Measurements from ENCODE around the gene BNIP1.
"Not testable (repeated sequence)": the region's sequence is repeated elsewhere in the genome, so short reads cannot be mapped to it uniquely, and the experiment has no call there.

Gene BNIP1

DNA sequence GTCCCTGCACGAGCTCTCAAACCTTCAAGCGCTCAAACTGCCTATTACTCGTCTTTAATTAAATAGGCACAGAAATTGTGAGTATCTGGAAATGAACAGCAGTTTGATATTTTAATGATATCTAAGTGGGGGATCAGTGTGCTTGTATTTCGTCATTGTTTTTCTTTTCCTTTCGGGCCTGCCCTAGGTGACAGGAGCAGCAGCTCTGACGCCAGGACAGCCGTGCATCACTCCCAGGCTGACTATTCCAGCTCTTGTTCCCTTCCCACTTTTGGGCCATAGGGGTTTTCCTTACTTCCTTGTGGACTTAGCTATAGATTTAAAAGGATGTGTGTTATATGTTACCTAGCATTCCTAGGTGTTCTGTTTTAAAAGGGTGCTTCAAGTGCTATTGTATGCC is 9.5 kb downstream of the BNIP1 start:
- DNase-seq (ENCODE audit: low spot score in 2 of 2) (no peak), ATAC-seq (no peak)
- H3K4me3 Mint-ChIP-seq, result no peak overlapping the region
- H3K36me3 Mint-ChIP-seq, result peaks cover 96% of the 10 kb centered on the region
- H3K9me3 Mint-ChIP-seq, result no peaks in the 10 kb centered on the region
- peak overlapping the region; percentile 37 for H3K27ac Mint-ChIP-seq
- H3K4me1 Mint-ChIP-seq, result no peaks in the 10 kb centered on the region

- not testable (repeated sequence) for H3K4me3 Mint-ChIP-seq; H3K4me1 Mint-ChIP-seq; H3K9me3 Mint-ChIP-seq; H3K27ac Mint-ChIP-seq; ATAC-seq; DNase-seq (ENCODE audit: low spot score in 2 of 2)
- peaks cover 100% of the 10 kb centered on the region for H3K36me3 Mint-ChIP-seq
These were observed 10.3 kb downstream of the BNIP1 start for GRCh38 chr5:173154619-173155018.

DNA sequence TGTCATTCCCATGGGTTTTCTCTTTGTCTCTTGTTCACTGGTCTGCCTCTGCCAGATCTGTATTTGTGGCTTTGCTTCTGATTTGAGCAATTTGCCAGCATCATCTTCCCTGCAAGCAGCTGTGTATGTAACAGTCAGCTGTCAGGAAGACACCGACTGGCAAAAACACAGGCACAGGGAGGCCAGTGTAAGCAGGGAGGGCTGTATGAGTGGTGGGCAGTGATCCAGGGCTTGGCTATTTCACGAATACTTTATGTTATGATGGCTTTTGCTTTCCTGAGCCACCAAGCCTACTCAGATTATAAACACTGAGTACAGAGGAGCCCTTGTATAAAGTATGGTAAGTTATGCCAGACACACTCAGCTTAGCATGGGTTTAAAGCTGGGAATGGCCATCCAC is 11.6 kb downstream of the BNIP1 start:
- DNase-seq (ENCODE audit: low spot score in 2 of 2), result no peak
- Mint-ChIP-seq H3K9me3 (no peaks in the 10 kb centered on the region), H3K36me3 (peaks cover 97% of the 10 kb centered on the region), H3K27ac (no peak overlapping the region), H3K4me3 (no peak overlapping the region), H3K4me1 (no peaks in the 10 kb centered on the region)
- ATAC-seq, result no peak

GRCh38 chr5:173158366-173158765 is 14.0 kb downstream of the BNIP1 start:
- H3K4me3 Mint-ChIP-seq, result no peak overlapping the region
- ATAC-seq, result no peak
- peaks cover 93% of the 10 kb centered on the region for H3K36me3 Mint-ChIP-seq
- no peak for DNase-seq (ENCODE audit: low spot score in 2 of 2)
- no peaks in the 10 kb centered on the region for H3K9me3 Mint-ChIP-seq
- H3K4me1 Mint-ChIP-seq, result no peaks in the 10 kb centered on the region
- no peak overlapping the region for H3K27ac Mint-ChIP-seq

DNA sequence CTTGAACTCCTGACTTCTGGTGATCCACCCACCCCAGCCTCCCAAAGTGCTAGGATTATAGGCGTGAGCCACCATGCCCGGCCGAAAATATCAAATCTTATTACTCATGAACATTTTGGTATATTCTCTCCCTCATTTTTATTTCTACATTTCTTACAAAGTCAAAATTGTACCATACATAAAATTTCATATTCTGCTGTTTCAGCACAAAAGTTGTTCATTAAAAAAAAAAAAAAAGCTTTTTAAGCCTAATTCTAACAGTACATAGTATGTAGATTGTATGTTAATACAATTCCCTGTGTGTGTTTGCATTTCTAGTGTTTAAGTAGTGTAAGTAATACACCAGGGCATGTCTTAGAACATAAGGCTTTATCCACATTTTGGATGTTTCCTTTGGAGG is 14.9 kb downstream of the BNIP1 start:
- Mint-ChIP-seq H3K4me3 (no peak overlapping the region), H3K4me1 (no peaks in the 10 kb centered on the region), H3K27ac (no peak overlapping the region), H3K9me3 (no peaks in the 10 kb centered on the region), H3K36me3 (peaks cover 92% of the 10 kb centered on the region)
- ATAC-seq (no peak), DNase-seq (ENCODE audit: low spot score in 2 of 2) (no peak)

GRCh38 chr5:173161148-173161547 is 16.8 kb downstream of the BNIP1 start:
- ATAC-seq (no peak), DNase-seq (ENCODE audit: low spot score in 2 of 2) (no peak)
- Mint-ChIP-seq H3K4me3 (no peak overlapping the region), H3K9me3 (no peaks in the 10 kb centered on the region), H3K27ac (no peak overlapping the region), H3K4me1 (no peaks in the 10 kb centered on the region), H3K36me3 (peaks cover 80% of the 10 kb centered on the region)

DNA sequence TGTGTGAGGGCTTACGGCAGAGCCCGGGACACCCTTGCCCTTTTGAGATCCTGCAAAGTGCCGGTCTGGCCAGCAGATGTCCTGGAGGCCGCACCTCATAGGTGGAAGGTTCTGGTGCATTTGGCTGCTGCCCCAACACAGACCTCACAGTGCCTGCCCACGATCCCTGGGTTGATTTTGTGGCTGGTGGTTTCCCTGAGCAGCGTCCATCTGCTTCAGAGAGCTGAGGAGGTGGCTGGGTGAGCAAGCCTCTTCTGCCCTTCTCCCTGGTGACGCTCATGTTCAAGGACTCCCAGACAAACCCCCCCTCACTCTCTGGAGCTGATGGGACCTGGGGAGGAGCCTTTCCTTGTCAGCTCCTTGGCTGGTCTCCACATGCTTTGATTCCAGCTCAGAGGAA is 18.9 kb downstream of the BNIP1 start:
- no peaks in the 10 kb centered on the region for H3K9me3 Mint-ChIP-seq
- no peak overlapping the region for H3K4me3 Mint-ChIP-seq
- no peak for ATAC-seq
- peaks cover 60% of the 10 kb centered on the region for H3K36me3 Mint-ChIP-seq
- DNase-seq (ENCODE audit: low spot score in 2 of 2), result no peak
- H3K4me1 Mint-ChIP-seq, result no peaks in the 10 kb centered on the region
- H3K27ac Mint-ChIP-seq, result no peak overlapping the region

- peak overlapping the region; percentile 64 for H3K27ac Mint-ChIP-seq
- H3K36me3 Mint-ChIP-seq, result peaks cover 39% of the 10 kb centered on the region
- ATAC-seq, result no peak
- no peaks in the 10 kb centered on the region for H3K4me1 Mint-ChIP-seq
- no peaks in the 10 kb centered on the region for H3K9me3 Mint-ChIP-seq
- no peak for DNase-seq (ENCODE audit: low spot score in 2 of 2)
- no peak overlapping the region for H3K4me3 Mint-ChIP-seq
These were observed 21.1 kb downstream of the BNIP1 start for GRCh38 chr5:173165177-173166016.

- DNase-seq (ENCODE audit: low spot score in 2 of 2), result no peak
- Mint-ChIP-seq H3K4me1 (no peaks in the 10 kb centered on the region), H3K4me3 (no peak overlapping the region), H3K9me3 (no peaks in the 10 kb centered on the region), H3K27ac (no peak overlapping the region), H3K36me3 (no peaks in the 10 kb centered on the region)
- no peak for ATAC-seq
These were observed 27.8 kb downstream of the BNIP1 start for GRCh38 chr5:173172166-173172565.

DNA sequence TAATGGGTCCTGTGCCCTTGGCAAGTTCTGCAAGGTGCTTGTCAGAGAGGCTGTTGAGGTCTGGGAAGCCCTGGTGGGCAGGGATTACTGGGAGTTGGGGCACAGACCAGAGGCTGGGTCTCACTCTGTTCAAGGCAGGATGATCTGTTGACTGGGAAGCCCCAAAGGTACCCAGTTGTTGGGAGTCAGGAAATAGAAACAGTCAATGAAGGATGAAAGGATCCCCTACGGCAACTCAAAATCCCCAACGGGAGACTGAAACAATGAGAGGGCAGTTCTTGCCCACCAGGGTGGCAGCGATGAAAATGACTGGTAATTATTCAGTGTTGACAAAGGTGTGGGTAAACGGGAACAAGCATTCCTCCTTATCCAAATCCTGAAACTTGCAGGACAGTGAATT is 31.2 kb downstream of the BNIP1 start:
- Mint-ChIP-seq H3K36me3 (no peaks in the 10 kb centered on the region), H3K4me1 (no peaks in the 10 kb centered on the region), H3K4me3 (no peak overlapping the region), H3K27ac (no peak overlapping the region), H3K9me3 (no peaks in the 10 kb centered on the region)
- ATAC-seq (no peak), DNase-seq (ENCODE audit: low spot score in 2 of 2) (no peak)

DNA sequence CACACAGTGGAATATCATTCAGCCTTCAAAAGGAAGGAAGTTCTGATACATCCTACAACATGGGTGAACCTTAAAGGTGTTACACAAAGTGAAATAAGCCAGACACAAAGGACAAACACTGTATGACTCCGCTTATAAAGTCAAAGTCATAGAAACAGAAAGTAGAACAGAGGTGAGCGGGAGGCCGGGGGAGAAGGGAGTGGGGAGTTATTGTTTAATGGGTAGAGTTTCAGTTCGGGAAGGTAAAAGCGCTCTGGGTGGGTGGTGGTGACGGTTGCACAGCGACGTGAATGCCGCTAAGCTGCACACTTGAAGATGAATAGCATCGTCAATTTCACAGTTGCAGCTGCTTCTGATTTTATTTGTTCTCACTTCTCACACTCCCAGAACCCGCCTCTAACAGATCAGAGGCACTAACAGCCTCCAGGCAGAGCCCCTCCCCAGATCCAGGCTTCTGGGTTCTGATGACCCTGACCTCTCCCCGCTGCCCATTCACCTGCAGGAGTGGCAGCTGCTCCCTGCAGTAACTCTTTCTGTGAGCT is 34.1 kb downstream of the BNIP1 start:
- H3K36me3 Mint-ChIP-seq, result no peaks in the 10 kb centered on the region
- H3K9me3 Mint-ChIP-seq, result no peaks in the 10 kb centered on the region
- H3K4me3 Mint-ChIP-seq, result no peak overlapping the region
- no peaks in the 10 kb centered on the region for H3K4me1 Mint-ChIP-seq
- ATAC-seq (peak; percentile 51), DNase-seq (ENCODE audit: low spot score in 2 of 2) (no peak)
- no peak overlapping the region for H3K27ac Mint-ChIP-seq

- Mint-ChIP-seq H3K27ac (no peak overlapping the region), H3K9me3 (no peaks in the 10 kb centered on the region), H3K36me3 (no peaks in the 10 kb centered on the region), H3K4me1 (no peaks in the 10 kb centered on the region), H3K4me3 (no peak overlapping the region)
- no peak for ATAC-seq
- DNase-seq (ENCODE audit: low spot score in 2 of 2), result no peak
These were observed 36.0 kb downstream of the BNIP1 start for GRCh38 chr5:173180331-173180730.

DNA sequence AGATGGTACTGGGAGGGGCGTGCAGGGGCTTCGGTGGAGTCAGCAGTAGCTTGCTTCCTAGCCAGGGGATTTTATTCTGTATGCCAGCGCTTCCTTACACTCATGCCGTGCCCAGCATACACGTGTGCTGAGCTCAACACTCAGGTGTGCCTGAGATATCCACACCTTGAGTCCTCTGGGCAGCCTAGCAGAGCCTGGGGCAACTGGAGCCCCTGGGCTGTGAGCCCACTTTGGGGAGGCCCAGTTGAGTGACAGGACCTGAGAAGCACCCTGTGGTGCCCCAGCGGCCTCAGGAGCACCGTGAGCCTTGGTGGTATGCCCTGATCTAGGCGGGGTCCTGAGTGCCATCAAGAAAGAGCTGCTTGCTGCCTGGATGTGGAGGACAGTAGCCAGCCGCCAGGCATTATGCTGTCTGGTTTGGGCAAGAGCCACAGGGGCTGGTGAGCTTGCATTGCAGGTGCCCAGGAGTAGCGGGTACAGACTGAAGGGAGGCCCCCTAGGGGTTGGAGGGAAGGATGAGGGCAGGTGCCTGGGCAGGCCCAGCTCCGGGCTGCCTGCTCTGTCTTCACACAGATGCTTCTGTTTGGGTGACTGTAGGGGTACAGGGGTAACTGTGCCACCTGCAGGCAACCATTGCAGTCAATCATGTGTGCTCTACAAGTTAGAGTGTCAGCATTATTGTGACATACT is 42.9 kb downstream of the BNIP1 start:
- no peaks in the 10 kb centered on the region for H3K4me1 Mint-ChIP-seq
- ATAC-seq (peak; percentile 73), DNase-seq (ENCODE audit: low spot score in 2 of 2) (no peak)
- H3K4me3 Mint-ChIP-seq, result no peak overlapping the region
- no peaks in the 10 kb centered on the region for H3K9me3 Mint-ChIP-seq
- H3K27ac Mint-ChIP-seq, result no peak overlapping the region
- H3K36me3 Mint-ChIP-seq, result no peaks in the 10 kb centered on the region

- no peaks in the 10 kb centered on the region for H3K4me1 Mint-ChIP-seq
- no peaks in the 10 kb centered on the region for H3K36me3 Mint-ChIP-seq
- DNase-seq (ENCODE audit: low spot score in 2 of 2) (no peak), ATAC-seq (no peak)
- no peak overlapping the region for H3K27ac Mint-ChIP-seq
- no peak overlapping the region for H3K4me3 Mint-ChIP-seq
- H3K9me3 Mint-ChIP-seq, result no peaks in the 10 kb centered on the region
These were observed 43.9 kb downstream of the BNIP1 start for GRCh38 chr5:173188280-173188679.

DNA sequence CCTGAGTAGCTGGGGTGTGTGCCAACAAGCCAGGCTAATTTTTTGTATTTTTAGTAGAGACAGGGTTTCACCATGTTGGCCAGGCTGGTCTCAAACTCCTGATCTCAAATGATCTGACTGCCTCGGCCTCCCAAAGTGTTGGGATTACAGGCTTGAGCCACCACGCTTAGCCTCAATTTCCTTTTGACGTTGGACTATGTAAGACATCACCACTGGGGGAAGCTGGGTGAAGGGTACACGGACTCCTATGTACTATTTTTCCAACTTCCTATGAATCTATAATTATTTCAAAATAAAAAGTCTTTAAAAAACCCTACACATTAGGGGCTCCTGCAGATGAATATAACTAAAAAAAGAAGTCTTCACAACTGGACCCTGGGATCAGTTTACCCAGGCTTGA is 46.7 kb downstream of the BNIP1 start:
- H3K4me1 Mint-ChIP-seq, result no peaks in the 10 kb centered on the region
- DNase-seq (ENCODE audit: low spot score in 2 of 2) (no peak), ATAC-seq (no peak)
- H3K4me3 Mint-ChIP-seq, result no peak overlapping the region
- no peaks in the 10 kb centered on the region for H3K36me3 Mint-ChIP-seq
- no peaks in the 10 kb centered on the region for H3K9me3 Mint-ChIP-seq
- H3K27ac Mint-ChIP-seq, result no peak overlapping the region

- Mint-ChIP-seq H3K4me1 (no peaks in the 10 kb centered on the region), H3K4me3 (no peak overlapping the region), H3K36me3 (no peaks in the 10 kb centered on the region), H3K9me3 (no peaks in the 10 kb centered on the region), H3K27ac (no peak overlapping the region)
- no peak for ATAC-seq
- no peak for DNase-seq (ENCODE audit: low spot score in 2 of 2)
These were observed 47.2 kb downstream of the BNIP1 start for GRCh38 chr5:173191561-173191960.
